HEK293 (cell line): ENCODE results near the gene LINGO1.

Source experiments
- CTCF ChIA-PET: fragments of 350-600 bp; formaldehyde crosslinking; extraction: SDS; loops from one replicate; lab custom pipeline; 2021; ENCODE audit warnings: antibody characterized with exemption; lab: Yijun Ruan, JAX
- POLR2A ChIA-PET: fragments of 300-600 bp; formaldehyde crosslinking; extraction: SDS; loops from one replicate; lab custom pipeline; 2020; ENCODE audit warnings: antibody characterized with exemption, inconsistent platforms; lab: Yijun Ruan, JAX
- H3K27ac ChIP-seq: fragments of 200-500 bp; sonication (Bioruptor generic); 2 replicates; pipeline ENCODE4 v1.5.1; 2014; ENCODE audit warnings: low read depth, low read length, control low read depth, inconsistent platforms; ENCODE audit errors: extremely low read depth
- H3K36me3 ChIP-seq, 2 experiments: fragments of 200-500 bp in 1 of 2; sonication (Bioruptor generic) in 1 of 2; 1 replicate in 1 of 2; 2 replicates in 1 of 2; pipeline ENCODE4 v1.5.1; 2014 to 2017; ENCODE audit warnings: inconsistent platforms in 2 of 2, low read length in 2 of 2; ENCODE audit not compliant: control insufficient read depth in 2 of 2, insufficient read depth in 1 of 2
- H3K4me1 ChIP-seq: fragments of 200-500 bp; sonication (Bioruptor generic); 2 replicates; pipeline ENCODE4 v1.5.1; 2014; ENCODE audit warnings: mild to moderate bottlenecking, low read length, inconsistent platforms; ENCODE audit not compliant: control insufficient read depth, insufficient read depth
- H3K4me3 ChIP-seq: 2 replicates; pipeline ENCODE4 v1.5.1; 2011; ENCODE audit warnings: low read depth, mild to moderate bottlenecking, control low read depth, low read length, moderate library complexity
- H3K9me3 ChIP-seq: fragments of 200-500 bp; sonication (Bioruptor generic); 2 replicates; pipeline ENCODE4 v1.5.1; 2014; ENCODE audit warnings: low read depth, low read length, inconsistent platforms; ENCODE audit not compliant: control insufficient read depth, insufficient read depth
- GLIS1 ChIP-seq: fragments of 450-650 bp; formaldehyde crosslinking; IDR thresholded peaks from 2 replicates; pipeline ENCODE4 v1.5.1; 2016; ENCODE audit warnings: missing biosample characterization, missing genetic modification characterization
- KLF1 ChIP-seq: fragments of 450-650 bp; formaldehyde crosslinking; IDR thresholded peaks from 2 replicates; pipeline ENCODE4 v1.5.1; 2016; ENCODE audit warnings: missing biosample characterization, missing genetic modification characterization
- SP2 ChIP-seq: fragments of 450-650 bp; formaldehyde crosslinking; IDR thresholded peaks from 2 replicates; pipeline ENCODE4 v1.5.1; 2016; ENCODE audit warnings: missing biosample characterization, missing genetic modification characterization
- ZFP69B ChIP-seq: fragments of 450-650 bp; formaldehyde crosslinking; IDR thresholded peaks from 2 replicates; pipeline ENCODE4 v1.5.1; 2016; ENCODE audit warnings: missing biosample characterization, missing genetic modification characterization
- ZNF155 ChIP-seq: fragments of 450-650 bp; formaldehyde crosslinking; IDR thresholded peaks from 2 replicates; pipeline ENCODE4 v1.5.1; 2016; ENCODE audit warnings: missing biosample characterization, missing genetic modification characterization
- ZNF175 ChIP-seq: fragments of 450-650 bp; formaldehyde crosslinking; IDR thresholded peaks from 2 replicates; pipeline ENCODE4 v1.5.1; 2016; ENCODE audit warnings: missing biosample characterization, missing genetic modification characterization
- ZNF221 ChIP-seq: fragments of 450-650 bp; formaldehyde crosslinking; IDR thresholded peaks from 2 replicates; pipeline ENCODE4 v1.5.1; 2017; ENCODE audit warnings: missing biosample characterization, missing genetic modification characterization, borderline replicate concordance
- ZNF530 ChIP-seq: fragments of 450-650 bp; formaldehyde crosslinking; IDR thresholded peaks from 2 replicates; pipeline ENCODE4 v1.5.1; 2016; ENCODE audit warnings: low read depth, missing biosample characterization, missing genetic modification characterization
- ZNF785 ChIP-seq: fragments of 450-650 bp; formaldehyde crosslinking; IDR thresholded peaks from 2 replicates; pipeline ENCODE4 v1.5.1; 2016; ENCODE audit warnings: missing biosample characterization, missing genetic modification characterization
- TF ChIP-seq, protein P1 (sequence below): fragments of 450-650 bp; formaldehyde crosslinking; IDR thresholded peaks from 2 replicates; pipeline ENCODE4 v1.5.1; 2016; ENCODE audit warnings: missing biosample characterization, missing genetic modification characterization
- TF ChIP-seq, protein P2 (sequence below): fragments of 450-650 bp; formaldehyde crosslinking; IDR thresholded peaks from 2 replicates; pipeline ENCODE4 v1.5.1; 2017; ENCODE audit warnings: missing biosample characterization, mild to moderate bottlenecking, missing genetic modification characterization, moderate library complexity
- TF ChIP-seq, protein P3 (sequence below): fragments of 450-650 bp; formaldehyde crosslinking; conservative IDR thresholded peaks from 2 replicates; pipeline ENCODE4 v1.5.1; 2016; ENCODE audit warnings: low read depth, missing biosample characterization, missing genetic modification characterization
- TF ChIP-seq, protein P4 (sequence below): fragments of 450-650 bp; formaldehyde crosslinking; IDR thresholded peaks from 2 replicates; pipeline ENCODE4 v1.5.1; 2016; ENCODE audit warnings: missing biosample characterization, missing genetic modification characterization, borderline replicate concordance
- TF ChIP-seq, protein P5 (sequence below): fragments of 450-650 bp; formaldehyde crosslinking; IDR thresholded peaks from 2 replicates; pipeline ENCODE4 v1.5.1; 2016; ENCODE audit warnings: missing biosample characterization, missing genetic modification characterization

The LINGO1 gene

DNA sequence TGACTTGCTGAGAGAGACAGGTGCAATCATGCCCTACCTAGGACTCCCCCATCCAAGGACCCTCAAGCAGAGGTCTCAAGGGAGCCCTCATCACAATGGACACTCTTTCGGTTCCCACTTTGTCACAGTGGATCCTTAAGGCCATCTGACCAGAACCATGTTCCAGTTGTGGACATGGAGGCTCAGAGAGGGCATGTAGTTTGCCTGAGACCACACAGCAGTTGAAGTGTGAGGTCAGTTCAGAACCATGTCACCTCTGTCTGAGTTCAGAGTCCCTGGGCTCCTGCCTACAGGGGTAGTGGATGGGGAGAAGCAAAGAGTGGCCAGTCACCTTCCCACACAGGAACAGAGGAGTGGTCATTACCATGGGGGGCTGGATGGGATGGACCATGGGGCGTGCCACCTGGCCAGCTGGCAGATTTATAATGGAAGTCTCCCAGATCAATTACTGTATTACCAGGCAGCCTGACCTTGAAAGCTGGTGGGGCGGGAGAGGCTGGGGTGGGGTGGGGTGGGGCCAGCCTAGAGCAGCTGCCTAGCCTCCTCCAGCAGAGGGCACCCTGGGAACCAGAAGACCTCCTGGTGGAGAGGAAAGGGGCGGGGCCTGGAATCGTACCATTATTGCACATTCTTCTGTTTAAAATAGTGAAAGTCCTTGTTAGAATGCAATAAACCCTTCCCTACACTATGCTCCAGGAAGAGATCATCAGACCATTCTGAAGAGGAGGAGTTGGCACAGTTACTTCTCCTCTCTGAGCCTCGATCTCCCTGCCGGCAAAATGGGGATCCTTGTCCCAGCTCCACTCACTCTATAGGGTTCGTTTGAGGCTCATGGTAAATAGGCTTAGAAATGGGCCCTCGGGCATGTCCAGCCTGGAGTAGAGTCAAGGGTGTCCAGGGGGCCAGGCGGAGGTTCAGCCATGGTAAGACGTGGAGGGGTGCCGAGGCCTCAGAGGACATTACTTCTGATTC, 26.9 kb upstream of the LINGO1 start:
- H3K27ac ChIP-seq: no peak overlapping the region
- ChIA-PET CTCF (interaction anchor here (0.6 to 6.0 kb wide), 12 partner anchors 8 to 165 kb away, joined by 3 to 52 read pairs (median 3); partner anchors contain the start of gene LINGO1), POLR2A (no interaction called here)
- H3K4me3 ChIP-seq: no peak overlapping the region
- H3K36me3 ChIP-seq: no peaks in the 10 kb centered on the region
- no peaks in the 10 kb centered on the region for H3K4me1 ChIP-seq
- H3K9me3 ChIP-seq: no peaks in the 10 kb centered on the region
- TF ChIP-seq ZNF175 (tag by site-specific recombination): no peak
- TF ChIP-seq, protein P1, sequence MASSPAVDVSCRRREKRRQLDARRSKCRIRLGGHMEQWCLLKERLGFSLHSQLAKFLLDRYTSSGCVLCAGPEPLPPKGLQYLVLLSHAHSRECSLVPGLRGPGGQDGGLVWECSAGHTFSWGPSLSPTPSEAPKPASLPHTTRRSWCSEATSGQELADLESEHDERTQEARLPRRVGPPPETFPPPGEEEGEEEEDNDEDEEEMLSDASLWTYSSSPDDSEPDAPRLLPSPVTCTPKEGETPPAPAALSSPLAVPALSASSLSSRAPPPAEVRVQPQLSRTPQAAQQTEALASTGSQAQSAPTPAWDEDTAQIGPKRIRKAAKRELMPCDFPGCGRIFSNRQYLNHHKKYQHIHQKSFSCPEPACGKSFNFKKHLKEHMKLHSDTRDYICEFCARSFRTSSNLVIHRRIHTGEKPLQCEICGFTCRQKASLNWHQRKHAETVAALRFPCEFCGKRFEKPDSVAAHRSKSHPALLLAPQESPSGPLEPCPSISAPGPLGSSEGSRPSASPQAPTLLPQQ (tag by site-specific recombination): 0 out of 2 replicates have a peak, but pooled peaks have one; percentile 18
- no peak for TF ChIP-seq ZNF221 (tag by site-specific recombination)
- TF ChIP-seq GLIS1: 0 out of 2 replicates have a peak, but pooled peaks have one; percentile 21
- TF ChIP-seq SP2 (tag by site-specific recombination): no peak
- peak; percentile 36; the same call in 1 of the 2 replicates for TF ChIP-seq KLF1 (tag by site-specific recombination)
- TF ChIP-seq, protein P2, sequence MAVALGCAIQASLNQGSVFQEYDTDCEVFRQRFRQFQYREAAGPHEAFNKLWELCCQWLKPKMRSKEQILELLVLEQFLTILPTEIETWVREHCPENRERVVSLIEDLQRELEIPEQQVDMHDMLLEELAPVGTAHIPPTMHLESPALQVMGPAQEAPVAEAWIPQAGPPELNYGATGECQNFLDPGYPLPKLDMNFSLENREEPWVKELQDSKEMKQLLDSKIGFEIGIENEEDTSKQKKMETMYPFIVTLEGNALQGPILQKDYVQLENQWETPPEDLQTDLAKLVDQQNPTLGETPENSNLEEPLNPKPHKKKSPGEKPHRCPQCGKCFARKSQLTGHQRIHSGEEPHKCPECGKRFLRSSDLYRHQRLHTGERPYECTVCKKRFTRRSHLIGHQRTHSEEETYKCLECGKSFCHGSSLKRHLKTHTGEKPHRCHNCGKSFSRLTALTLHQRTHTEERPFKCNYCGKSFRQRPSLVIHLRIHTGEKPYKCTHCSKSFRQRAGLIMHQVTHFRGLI (tag by site-specific recombination): no peak
- TF ChIP-seq, protein P3, sequence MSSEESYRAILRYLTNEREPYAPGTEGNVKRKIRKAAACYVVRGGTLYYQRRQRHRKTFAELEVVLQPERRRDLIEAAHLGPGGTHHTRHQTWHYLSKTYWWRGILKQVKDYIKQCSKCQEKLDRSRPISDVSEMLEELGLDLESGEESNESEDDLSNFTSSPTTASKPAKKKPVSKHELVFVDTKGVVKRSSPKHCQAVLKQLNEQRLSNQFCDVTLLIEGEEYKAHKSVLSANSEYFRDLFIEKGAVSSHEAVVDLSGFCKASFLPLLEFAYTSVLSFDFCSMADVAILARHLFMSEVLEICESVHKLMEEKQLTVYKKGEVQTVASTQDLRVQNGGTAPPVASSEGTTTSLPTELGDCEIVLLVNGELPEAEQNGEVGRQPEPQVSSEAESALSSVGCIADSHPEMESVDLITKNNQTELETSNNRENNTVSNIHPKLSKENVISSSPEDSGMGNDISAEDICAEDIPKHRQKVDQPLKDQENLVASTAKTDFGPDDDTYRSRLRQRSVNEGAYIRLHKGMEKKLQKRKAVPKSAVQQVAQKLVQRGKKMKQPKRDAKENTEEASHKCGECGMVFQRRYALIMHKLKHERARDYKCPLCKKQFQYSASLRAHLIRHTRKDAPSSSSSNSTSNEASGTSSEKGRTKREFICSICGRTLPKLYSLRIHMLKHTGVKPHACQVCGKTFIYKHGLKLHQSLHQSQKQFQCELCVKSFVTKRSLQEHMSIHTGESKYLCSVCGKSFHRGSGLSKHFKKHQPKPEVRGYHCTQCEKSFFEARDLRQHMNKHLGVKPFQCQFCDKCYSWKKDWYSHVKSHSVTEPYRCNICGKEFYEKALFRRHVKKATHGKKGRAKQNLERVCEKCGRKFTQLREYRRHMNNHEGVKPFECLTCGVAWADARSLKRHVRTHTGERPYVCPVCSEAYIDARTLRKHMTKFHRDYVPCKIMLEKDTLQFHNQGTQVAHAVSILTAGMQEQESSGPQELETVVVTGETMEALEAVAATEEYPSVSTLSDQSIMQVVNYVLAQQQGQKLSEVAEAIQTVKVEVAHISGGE (tag by site-specific recombination): no peak
- TF ChIP-seq, protein P4, sequence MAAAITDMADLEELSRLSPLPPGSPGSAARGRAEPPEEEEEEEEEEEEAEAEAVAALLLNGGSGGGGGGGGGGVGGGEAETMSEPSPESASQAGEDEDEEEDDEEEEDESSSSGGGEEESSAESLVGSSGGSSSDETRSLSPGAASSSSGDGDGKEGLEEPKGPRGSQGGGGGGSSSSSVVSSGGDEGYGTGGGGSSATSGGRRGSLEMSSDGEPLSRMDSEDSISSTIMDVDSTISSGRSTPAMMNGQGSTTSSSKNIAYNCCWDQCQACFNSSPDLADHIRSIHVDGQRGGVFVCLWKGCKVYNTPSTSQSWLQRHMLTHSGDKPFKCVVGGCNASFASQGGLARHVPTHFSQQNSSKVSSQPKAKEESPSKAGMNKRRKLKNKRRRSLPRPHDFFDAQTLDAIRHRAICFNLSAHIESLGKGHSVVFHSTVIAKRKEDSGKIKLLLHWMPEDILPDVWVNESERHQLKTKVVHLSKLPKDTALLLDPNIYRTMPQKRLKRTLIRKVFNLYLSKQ (tag by site-specific recombination): no peak
- TF ChIP-seq, protein P5, sequence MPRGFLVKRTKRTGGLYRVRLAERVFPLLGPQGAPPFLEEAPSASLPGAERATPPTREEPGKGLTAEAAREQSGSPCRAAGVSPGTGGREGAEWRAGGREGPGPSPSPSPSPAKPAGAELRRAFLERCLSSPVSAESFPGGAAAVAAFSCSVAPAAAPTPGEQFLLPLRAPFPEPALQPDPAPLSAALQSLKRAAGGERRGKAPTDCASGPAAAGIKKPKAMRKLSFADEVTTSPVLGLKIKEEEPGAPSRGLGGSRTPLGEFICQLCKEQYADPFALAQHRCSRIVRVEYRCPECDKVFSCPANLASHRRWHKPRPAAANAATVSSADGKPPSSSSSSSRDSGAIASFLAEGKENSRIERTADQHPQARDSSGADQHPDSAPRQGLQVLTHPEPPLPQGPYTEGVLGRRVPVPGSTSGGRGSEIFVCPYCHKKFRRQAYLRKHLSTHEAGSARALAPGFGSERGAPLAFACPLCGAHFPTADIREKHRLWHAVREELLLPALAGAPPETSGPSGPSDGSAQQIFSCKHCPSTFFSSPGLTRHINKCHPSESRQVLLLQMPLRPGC (tag by site-specific recombination): no peak
- peak; percentile 50; the same call in 1 of the 2 replicates for TF ChIP-seq ZFP69B (tag by site-specific recombination)
- TF ChIP-seq ZNF530 (tag by site-specific recombination): no peak
- TF ChIP-seq ZNF155: no peak
- no peak for TF ChIP-seq ZNF785
